ENCODE data around the gene ABCA2. TPM values are rescaled to one million over a fixed set of nuclear protein-coding genes. Genes with fewer than 3 reads are reported as not detected.
A peak's percentile ranks its signal among the peaks of the same experiment; 100 is the strongest.

Gene ABCA2
- total and polyA plus RNA-seq, 9 of the 15 experiments (the other 6 are each of a cell fraction or from before 2014, with no cell fraction given) = 0.69 to 16.3 (median 6.1) TPM; not detected in 2

GRCh38 chr9:137074657-137075274 is 46.7 kb upstream of the ABCA2 start (continued):
- TF ChIP-seq TCF15 (CRISPR knock-in tag; IDR thresholded peaks at IDR 0.05) = peak; percentile 97
- TF ChIP-seq NFIX (CRISPR knock-in tag; IDR thresholded peaks at IDR 0.05; ENCODE audit: low read depth) = peak; percentile 70
- peak; percentile 100 for TF ChIP-seq ZNF175 (CRISPR knock-in tag; IDR thresholded peaks at IDR 0.05; ENCODE audit: low read depth)
- TF ChIP-seq SIX5 (IDR thresholded peaks at IDR 0.05; ENCODE audit: borderline replicate concordance in 1 of 2, insufficient read depth in 1 of 2, low read depth in 1 of 2, low read length in 2 of 2) = no peak
- peak; percentile 93 for TF ChIP-seq ZNF764 (CRISPR knock-in tag; IDR thresholded peaks at IDR 0.05; ENCODE audit: low read depth)
- peak; percentile 94 for TF ChIP-seq DIDO1 (tag; IDR thresholded peaks at IDR 0.05; ENCODE audit: low read depth)
- peak; percentile 94 for TF ChIP-seq ZNF23 (CRISPR knock-in tag; IDR thresholded peaks at IDR 0.05)
- TF ChIP-seq RCOR1 (IDR thresholded peaks at IDR 0.05; ENCODE audit: borderline replicate concordance in 1 of 2, low read depth in 2 of 2, low read length in 2 of 2) = no peak
- no peak for TF ChIP-seq PRMT5 (CRISPR knock-in tag; IDR thresholded peaks at IDR 0.05)
- TF ChIP-seq, protein P1, sequence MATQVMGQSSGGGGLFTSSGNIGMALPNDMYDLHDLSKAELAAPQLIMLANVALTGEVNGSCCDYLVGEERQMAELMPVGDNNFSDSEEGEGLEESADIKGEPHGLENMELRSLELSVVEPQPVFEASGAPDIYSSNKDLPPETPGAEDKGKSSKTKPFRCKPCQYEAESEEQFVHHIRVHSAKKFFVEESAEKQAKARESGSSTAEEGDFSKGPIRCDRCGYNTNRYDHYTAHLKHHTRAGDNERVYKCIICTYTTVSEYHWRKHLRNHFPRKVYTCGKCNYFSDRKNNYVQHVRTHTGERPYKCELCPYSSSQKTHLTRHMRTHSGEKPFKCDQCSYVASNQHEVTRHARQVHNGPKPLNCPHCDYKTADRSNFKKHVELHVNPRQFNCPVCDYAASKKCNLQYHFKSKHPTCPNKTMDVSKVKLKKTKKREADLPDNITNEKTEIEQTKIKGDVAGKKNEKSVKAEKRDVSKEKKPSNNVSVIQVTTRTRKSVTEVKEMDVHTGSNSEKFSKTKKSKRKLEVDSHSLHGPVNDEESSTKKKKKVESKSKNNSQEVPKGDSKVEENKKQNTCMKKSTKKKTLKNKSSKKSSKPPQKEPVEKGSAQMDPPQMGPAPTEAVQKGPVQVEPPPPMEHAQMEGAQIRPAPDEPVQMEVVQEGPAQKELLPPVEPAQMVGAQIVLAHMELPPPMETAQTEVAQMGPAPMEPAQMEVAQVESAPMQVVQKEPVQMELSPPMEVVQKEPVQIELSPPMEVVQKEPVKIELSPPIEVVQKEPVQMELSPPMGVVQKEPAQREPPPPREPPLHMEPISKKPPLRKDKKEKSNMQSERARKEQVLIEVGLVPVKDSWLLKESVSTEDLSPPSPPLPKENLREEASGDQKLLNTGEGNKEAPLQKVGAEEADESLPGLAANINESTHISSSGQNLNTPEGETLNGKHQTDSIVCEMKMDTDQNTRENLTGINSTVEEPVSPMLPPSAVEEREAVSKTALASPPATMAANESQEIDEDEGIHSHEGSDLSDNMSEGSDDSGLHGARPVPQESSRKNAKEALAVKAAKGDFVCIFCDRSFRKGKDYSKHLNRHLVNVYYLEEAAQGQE (IDR thresholded peaks at IDR 0.05; ENCODE audit: borderline replicate concordance) = no peak
- TF ChIP-seq, protein P1 (CRISPR knock-in tag; IDR thresholded peaks at IDR 0.05; ENCODE audit: low read depth) = peak; percentile 94
- TF ChIP-seq PYGO2 (tag; IDR thresholded peaks at IDR 0.05) = peak; percentile 99
- no peak for TF ChIP-seq MIER1 (IDR thresholded peaks at IDR 0.05; ENCODE audit: low read depth)
- TF ChIP-seq, protein P2, sequence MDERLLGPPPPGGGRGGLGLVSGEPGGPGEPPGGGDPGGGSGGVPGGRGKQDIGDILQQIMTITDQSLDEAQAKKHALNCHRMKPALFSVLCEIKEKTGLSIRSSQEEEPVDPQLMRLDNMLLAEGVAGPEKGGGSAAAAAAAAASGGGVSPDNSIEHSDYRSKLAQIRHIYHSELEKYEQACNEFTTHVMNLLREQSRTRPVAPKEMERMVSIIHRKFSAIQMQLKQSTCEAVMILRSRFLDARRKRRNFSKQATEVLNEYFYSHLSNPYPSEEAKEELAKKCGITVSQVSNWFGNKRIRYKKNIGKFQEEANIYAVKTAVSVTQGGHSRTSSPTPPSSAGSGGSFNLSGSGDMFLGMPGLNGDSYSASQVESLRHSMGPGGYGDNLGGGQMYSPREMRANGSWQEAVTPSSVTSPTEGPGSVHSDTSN (CRISPR knock-in tag; IDR thresholded peaks at IDR 0.05; ENCODE audit: low read depth) = no peak
- TF ChIP-seq, protein P2 (tag; conservative IDR thresholded peaks at IDR 0.05; ENCODE audit: low read depth) = peak; percentile 67
- TF ChIP-seq TBL1XR1 (IDR thresholded peaks at IDR 0.05; ENCODE audit: low read length in 2 of 2) = no peak
- peak; percentile 98 for TF ChIP-seq ZNF41 (CRISPR knock-in tag; conservative IDR thresholded peaks at IDR 0.05)
